ENCODE data around the gene CGB7.

CGB7 gene

GRCh38 chr19:49103331-49104085 is 46.0 kb upstream of the CGB7 start:
- peaks cover 32% of the 10 kb centered on the region for H3K79me2 ChIP-seq (ENCODE audit: insufficient read depth, low read length)
- H2AFZ ChIP-seq (ENCODE audit: low read depth, low read length) = no peak overlapping the region
- no peak for TF ChIP-seq EZH2 (IDR thresholded peaks at IDR 0.05; ENCODE audit: borderline replicate concordance, low read depth, low read length, severe bottlenecking)
- no peak for TF ChIP-seq CTCF (IDR thresholded peaks at IDR 0.05; ENCODE audit: borderline replicate concordance, extremely low read depth, low read length, poor library complexity, severe bottlenecking)
- ATAC-seq (ENCODE audit: insufficient read depth, low read depth) = no peak
- H3K4me1 ChIP-seq (ENCODE audit: insufficient read depth, low read length) = no peaks in the 10 kb centered on the region; the same call in 1 of the 2 replicates
- no peak for DNase-seq
- no peaks in the 10 kb centered on the region for H3K27me3 ChIP-seq (ENCODE audit: insufficient read depth, low read length, poor library complexity)
- peaks cover 99% of the 10 kb centered on the region for H3K36me3 ChIP-seq (ENCODE audit: insufficient read depth, low read length)
- no peak overlapping the region for H3K9ac ChIP-seq (ENCODE audit: low read depth, low read length)
- H3K4me2 ChIP-seq (ENCODE audit: insufficient read depth, low read length) = no peak overlapping the region
- no peak overlapping the region for H3K27ac ChIP-seq (ENCODE audit: low read length)
- no peaks in the 10 kb centered on the region for H3K9me3 ChIP-seq (ENCODE audit: insufficient read depth, low read length, severe bottlenecking)
- H3K4me3 ChIP-seq (ENCODE audit: low read depth in 1 of 2, low read length in 2 of 2) = no peak overlapping the region
- H4K20me1 ChIP-seq (ENCODE audit: insufficient read depth, low read length) = peaks cover 85% of the 10 kb centered on the region

GRCh38 chr19:49102303-49102702 is 44.8 kb upstream of the CGB7 start:
- TF ChIP-seq EZH2 (IDR thresholded peaks at IDR 0.05; ENCODE audit: borderline replicate concordance, low read depth, low read length, severe bottlenecking) (no peak), CTCF (IDR thresholded peaks at IDR 0.05; ENCODE audit: borderline replicate concordance, extremely low read depth, low read length, poor library complexity, severe bottlenecking) (no peak)
- ATAC-seq (ENCODE audit: insufficient read depth, low read depth) = no peak
- Histone ChIP-seq H4K20me1 (ENCODE audit: insufficient read depth, low read length) (peaks cover 86% of the 10 kb centered on the region), H3K36me3 (ENCODE audit: insufficient read depth, low read length) (peaks cover 98% of the 10 kb centered on the region), H3K4me1 (ENCODE audit: insufficient read depth, low read length) (peaks cover 12% of the 10 kb centered on the region), H3K4me2 (ENCODE audit: insufficient read depth, low read length) (no peak overlapping the region), H3K9ac (ENCODE audit: low read depth, low read length) (no peak overlapping the region), H3K9me3 (ENCODE audit: insufficient read depth, low read length, severe bottlenecking) (no peaks in the 10 kb centered on the region), H3K27me3 (ENCODE audit: insufficient read depth, low read length, poor library complexity) (no peaks in the 10 kb centered on the region), H2AFZ (ENCODE audit: low read depth, low read length) (no peak overlapping the region), H3K4me3 (ENCODE audit: low read depth in 1 of 2, low read length in 2 of 2) (no peak overlapping the region), H3K79me2 (ENCODE audit: insufficient read depth, low read length) (peaks cover 44% of the 10 kb centered on the region), H3K27ac (ENCODE audit: low read length) (no peak overlapping the region)
- no peak for DNase-seq

GRCh38 chr19:49101160-49101559 is 43.6 kb upstream of the CGB7 start:
- TF ChIP-seq CTCF (IDR thresholded peaks at IDR 0.05; ENCODE audit: borderline replicate concordance, extremely low read depth, low read length, poor library complexity, severe bottlenecking) (no peak), EZH2 (IDR thresholded peaks at IDR 0.05; ENCODE audit: borderline replicate concordance, low read depth, low read length, severe bottlenecking) (no peak)
- DNase-seq (no peak), ATAC-seq (ENCODE audit: insufficient read depth, low read depth) (no peak)
- H3K27me3 ChIP-seq (ENCODE audit: insufficient read depth, low read length, poor library complexity) = no peaks in the 10 kb centered on the region
- H4K20me1 ChIP-seq (ENCODE audit: insufficient read depth, low read length) = peaks cover 84% of the 10 kb centered on the region
- H3K4me2 ChIP-seq (ENCODE audit: insufficient read depth, low read length) = no peak overlapping the region
- H3K36me3 ChIP-seq (ENCODE audit: insufficient read depth, low read length) = peaks cover 98% of the 10 kb centered on the region
- H2AFZ ChIP-seq (ENCODE audit: low read depth, low read length) = no peak overlapping the region
- peaks cover 52% of the 10 kb centered on the region for H3K79me2 ChIP-seq (ENCODE audit: insufficient read depth, low read length)
- peaks cover 23% of the 10 kb centered on the region for H3K4me1 ChIP-seq (ENCODE audit: insufficient read depth, low read length)
- no peak overlapping the region for H3K4me3 ChIP-seq (ENCODE audit: low read depth in 1 of 2, low read length in 2 of 2)
- no peak overlapping the region for H3K9ac ChIP-seq (ENCODE audit: low read depth, low read length)
- H3K27ac ChIP-seq (ENCODE audit: low read length) = no peak overlapping the region
- H3K9me3 ChIP-seq (ENCODE audit: insufficient read depth, low read length, severe bottlenecking) = no peaks in the 10 kb centered on the region
